Vagina (tissue), 2 donors: ENCODE measurements around the gene AGO4. TPM values are rescaled to one million over a fixed set of nuclear protein-coding genes. Genes with fewer than 3 reads are reported as not detected.

Experiments used
- DNase-seq, 2 donors: peaks; one replicate each; pipeline ENCODE4 v3.0.0-alpha.2; 2017; ENCODE audit errors: extremely low spot score in 2 of 2
- H3K27ac ChIP-seq: fragments of 200-600 bp; sonication (generic); one replicate; pipeline ENCODE4 v1.5.1; 2019
- H3K27me3 ChIP-seq: fragments of 200-600 bp; sonication (generic); one replicate; pipeline ENCODE4 v1.5.1; 2019
- H3K36me3 ChIP-seq, 2 donors: fragments of 200-600 bp; sonication (generic); one replicate each; pipeline ENCODE4 v1.5.1; 2017 to 2019
- H3K4me1 ChIP-seq: fragments of 200-600 bp; sonication (generic); one replicate; pipeline ENCODE4 v1.5.1; 2019
- H3K4me3 ChIP-seq, 2 donors: fragments of 200-600 bp; sonication (generic); 1 replicate in 1 of 2; 2 replicates in 1 of 2; pipeline ENCODE4 v1.5.1; 2016 to 2019
- H3K9me3 ChIP-seq: fragments of 200-600 bp; sonication (generic); one replicate; pipeline ENCODE4 v1.5.1; 2019
- CTCF ChIP-seq, 3 experiments: fragments of 450-650 bp in 2 of 3; fragments of 200-600 bp in 1 of 3; sonication (generic) in 1 of 3; IDR thresholded peaks; one replicate each; pipeline ENCODE4 v1.5.1; 2017 to 2019; ENCODE audit warnings: antibody characterized with exemption in 3 of 3, mild to moderate bottlenecking in 2 of 3, moderate library complexity in 2 of 3
- POLR2A ChIP-seq, 2 donors: fragments of 450-650 bp; IDR thresholded peaks; one replicate each; pipeline ENCODE4 v1.6.1; 2017; ENCODE audit warnings: antibody characterized with exemption in 2 of 2, mild to moderate bottlenecking in 2 of 2, moderate library complexity in 2 of 2
- POLR2AphosphoS5 ChIP-seq, 2 donors: sonication (generic); formaldehyde crosslinking; IDR thresholded peaks; one replicate each; pipeline ENCODE4 v1.9.0; 2017; ENCODE audit warnings: antibody characterized with exemption in 2 of 2, mild to moderate bottlenecking in 2 of 2, low read depth in 1 of 2; ENCODE audit not compliant: insufficient read depth in 1 of 2
- intact Hi-C: fragments of 100-400 bp; cut with DNase I; formaldehyde crosslinking; loops from one replicate; pipeline ENCODE4 v1.15.1; 2023
- total RNA-seq: library from RNA; depleted of rRNA; stranded (reverse); fragments of >200 nt; gene quantifications from one replicate; pipeline ENCODE4 v1.2.3, GENCODE V29; 2016

Gene AGO4
- total RNA-seq, 1 donor from 2014 or later = 18.4 TPM

GRCh38 chr1:35825255-35825654, 17.4 kb downstream of the AGO4 start:
- Histone ChIP-seq H3K4me1 (no peaks in the 10 kb centered on the region), H3K36me3 (peaks cover 0 to 49% of the 10 kb centered on the region in 2 donors), H3K9me3 (no peaks in the 10 kb centered on the region), H3K27ac (no peak overlapping the region), H3K4me3 (no peak overlapping the region), H3K27me3 (no peaks in the 10 kb centered on the region)
- intact Hi-C loops = no loop called here
- no peak for TF ChIP-seq POLR2A (IDR thresholded peaks at IDR 0.05)
- no peak for TF ChIP-seq CTCF (IDR thresholded peaks at IDR 0.05)
- no peak for TF ChIP-seq POLR2AphosphoS5 (IDR thresholded peaks at IDR 0.05; ENCODE audit: insufficient read depth in 1 of 2, low read depth in 1 of 2)
- no peak for DNase-seq

DNA sequence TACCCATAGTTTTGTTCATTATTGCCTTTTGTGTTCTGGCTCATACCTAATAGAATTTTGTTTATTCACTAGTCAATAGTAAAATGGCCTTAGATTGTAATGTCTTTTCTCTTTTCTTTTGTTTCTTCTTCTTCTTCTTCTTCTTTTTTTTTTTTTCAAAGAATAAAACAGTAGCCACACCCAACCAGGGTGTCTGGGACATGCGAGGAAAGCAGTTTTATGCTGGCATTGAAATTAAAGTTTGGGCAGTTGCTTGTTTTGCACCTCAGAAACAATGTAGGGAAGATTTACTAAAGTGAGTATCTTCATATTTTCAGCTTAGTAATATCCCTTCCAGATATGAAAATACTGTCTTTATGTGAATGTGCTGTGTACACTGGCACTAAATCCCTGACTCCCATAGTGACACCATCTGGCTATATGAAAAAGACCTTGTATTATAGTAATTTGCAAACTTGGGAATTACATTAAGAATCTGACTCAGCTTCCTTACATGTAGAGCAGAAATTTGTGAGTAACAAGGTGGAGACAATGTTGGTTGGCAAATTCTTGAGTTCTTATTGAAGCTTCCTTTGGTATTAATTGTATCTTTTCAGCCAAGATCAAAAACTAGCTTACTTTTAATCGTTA, 24.6 kb downstream of the AGO4 start:
- H3K36me3 ChIP-seq = peaks cover 0 to 72% of the 10 kb centered on the region in 2 donors
- H3K4me1 ChIP-seq = no peaks in the 10 kb centered on the region

GRCh38 chr1:35833395-35833794, 25.6 kb downstream of the AGO4 start:
- H3K9me3 ChIP-seq = no peaks in the 10 kb centered on the region
- H3K27me3 ChIP-seq = no peaks in the 10 kb centered on the region
- intact Hi-C loops = no loop called here
- H3K4me1 ChIP-seq = no peaks in the 10 kb centered on the region
- H3K36me3 ChIP-seq = peaks cover 0 to 64% of the 10 kb centered on the region in 2 donors
- H3K27ac ChIP-seq = no peak overlapping the region
- no peak overlapping the region for H3K4me3 ChIP-seq
- DNase-seq = no peak
- TF ChIP-seq POLR2A (IDR thresholded peaks at IDR 0.05) = no peak
- no peak for TF ChIP-seq CTCF (IDR thresholded peaks at IDR 0.05)
- TF ChIP-seq POLR2AphosphoS5 (IDR thresholded peaks at IDR 0.05; ENCODE audit: insufficient read depth in 1 of 2, low read depth in 1 of 2) = no peak

More for the DNA sequence above, 24.6 kb downstream of the AGO4 start:
- no peak overlapping the region for H3K4me3 ChIP-seq
- H3K27me3 ChIP-seq = no peaks in the 10 kb centered on the region
- DNase-seq = no peak
- no peak overlapping the region for H3K27ac ChIP-seq
- H3K9me3 ChIP-seq = no peaks in the 10 kb centered on the region
- intact Hi-C loops = no loop called here
- TF ChIP-seq POLR2AphosphoS5 (IDR thresholded peaks at IDR 0.05; ENCODE audit: insufficient read depth in 1 of 2, low read depth in 1 of 2) (no peak), CTCF (IDR thresholded peaks at IDR 0.05) (no peak), POLR2A (IDR thresholded peaks at IDR 0.05) (no peak)

DNA sequence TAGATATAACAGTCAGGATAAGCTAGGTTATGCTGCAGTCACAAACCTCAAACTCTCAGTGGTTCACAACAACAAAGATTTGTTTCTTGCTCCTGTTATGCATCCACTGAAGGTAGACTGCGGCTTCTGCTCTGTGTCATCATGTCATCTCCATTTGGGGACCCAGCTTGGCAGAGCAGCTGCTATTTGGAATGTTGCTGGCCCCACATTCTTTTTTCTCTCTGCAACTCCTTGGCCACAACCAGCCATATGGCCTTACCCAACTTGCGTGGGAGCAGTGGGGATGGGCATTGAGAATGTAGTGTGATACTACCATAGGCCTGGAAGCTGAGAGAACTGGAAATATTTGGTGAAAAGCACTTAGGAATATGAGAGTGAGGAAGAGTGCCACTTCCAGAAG, 26.4 kb downstream of the AGO4 start:
- no peak overlapping the region for H3K27ac ChIP-seq
- H3K4me1 ChIP-seq = no peaks in the 10 kb centered on the region
- intact Hi-C loops = no loop called here
- H3K36me3 ChIP-seq = peaks cover 0 to 59% of the 10 kb centered on the region in 2 donors
- no peak overlapping the region for H3K4me3 ChIP-seq
- H3K9me3 ChIP-seq = no peaks in the 10 kb centered on the region
- TF ChIP-seq POLR2AphosphoS5 (IDR thresholded peaks at IDR 0.05; ENCODE audit: insufficient read depth in 1 of 2, low read depth in 1 of 2) (no peak), POLR2A (IDR thresholded peaks at IDR 0.05) (no peak), CTCF (IDR thresholded peaks at IDR 0.05) (no peak)
- no peaks in the 10 kb centered on the region for H3K27me3 ChIP-seq
- no peak for DNase-seq

DNA sequence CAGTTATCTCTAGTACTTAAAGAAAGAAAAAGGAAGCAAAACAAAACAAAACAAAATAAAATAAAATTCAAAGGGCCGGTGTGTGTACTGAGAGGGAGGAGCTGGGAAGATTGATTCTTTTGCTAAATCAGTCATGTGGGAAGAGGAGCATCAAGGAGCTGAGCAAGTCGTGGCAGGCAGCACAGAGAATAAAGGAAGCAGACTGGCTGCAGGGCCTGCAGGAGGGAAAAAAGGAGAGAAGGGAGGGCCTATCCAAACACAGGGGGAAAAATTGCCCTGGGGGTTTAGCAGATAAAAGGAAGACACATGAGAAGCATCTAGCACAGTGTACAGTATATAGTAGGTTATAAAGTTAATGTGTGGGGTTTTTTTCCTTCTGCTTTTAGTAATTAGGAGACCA, 27.6 kb downstream of the AGO4 start:
- no peak overlapping the region for H3K27ac ChIP-seq
- no peaks in the 10 kb centered on the region for H3K4me1 ChIP-seq
- intact Hi-C loops = no loop called here
- peaks cover 0 to 64% of the 10 kb centered on the region in 2 donors for H3K36me3 ChIP-seq
- H3K4me3 ChIP-seq = no peak overlapping the region
- no peak for DNase-seq
- H3K9me3 ChIP-seq = no peaks in the 10 kb centered on the region
- no peaks in the 10 kb centered on the region for H3K27me3 ChIP-seq
- no peak for TF ChIP-seq POLR2A (IDR thresholded peaks at IDR 0.05)
